ENCODE measurements around the gene HSPH1.
A peak's percentile ranks its signal among the peaks of the same experiment; 100 is the strongest.

Gene HSPH1

DNA sequence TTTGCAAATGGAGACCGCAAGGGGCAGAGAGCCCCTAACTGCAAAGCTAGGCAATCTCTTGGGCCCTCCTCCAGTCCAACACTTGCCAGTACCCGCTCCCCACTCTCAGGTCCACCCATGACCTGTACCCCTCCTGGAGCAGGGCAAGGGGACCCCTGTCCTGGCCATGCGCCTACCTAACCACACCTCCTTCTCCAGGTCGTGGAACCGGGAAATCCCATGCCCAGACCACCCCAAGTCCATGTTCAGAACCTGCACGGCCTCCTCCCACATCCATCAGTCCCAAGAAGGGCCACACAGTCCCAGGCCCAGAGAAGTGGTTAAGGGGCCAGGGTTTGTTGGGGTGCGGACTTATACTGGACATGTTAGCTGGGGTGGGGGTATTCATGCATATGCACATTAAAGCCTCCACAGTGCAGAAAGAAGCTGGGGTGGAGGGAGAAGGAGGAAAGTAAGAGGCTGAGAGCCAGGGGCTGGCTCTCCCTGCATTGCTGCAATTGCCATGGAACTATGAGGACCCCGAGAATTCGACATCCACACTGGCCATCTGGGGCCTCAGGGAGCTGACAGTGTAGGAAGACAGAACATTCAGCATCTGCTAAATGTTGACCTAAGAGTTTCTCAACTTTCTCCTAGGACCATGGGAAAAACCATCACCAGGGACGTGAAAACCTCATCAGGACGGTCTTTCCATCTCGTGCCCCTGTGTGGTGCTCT is 39.0 kb downstream of the HSPH1 start:
- Histone ChIP-seq H3K79me1 (ENCODE audit: low read length) (no peaks in the 10 kb centered on the region), H3K4me3 (ENCODE audit: low read length) (no peak overlapping the region), H3K79me2 (ENCODE audit: control insufficient read depth, insufficient read depth, low read length) (no peaks in the 10 kb centered on the region), H4K5ac (ENCODE audit: low read length) (no peak overlapping the region), H3K23ac (ENCODE audit: low read length) (no peak overlapping the region), H3K4ac (ENCODE audit: low read depth, low read length) (no peak overlapping the region), H3K56ac (ENCODE audit: low read length) (no peak overlapping the region), H3K27ac (ENCODE audit: low read depth, low read length) (no peak overlapping the region), H2BK5ac (ENCODE audit: low read length) (no peak overlapping the region), H2BK120ac (ENCODE audit: low read depth, low read length) (no peak overlapping the region), H3K27me3 (ENCODE audit: insufficient read depth, low read length, poor library complexity) (no peaks in the 10 kb centered on the region), H2AK5ac (ENCODE audit: low read length) (no peak overlapping the region), H2BK15ac (replicated peaks; ENCODE audit: low read depth) (no peak overlapping the region), H3K4me1 (ENCODE audit: control insufficient read depth, low read depth, low read length) (no peaks in the 10 kb centered on the region), H3K4me2 (ENCODE audit: low read length) (no peak overlapping the region), H4K8ac (ENCODE audit: low read depth, low read length) (no peak overlapping the region), H3K9ac (ENCODE audit: low read length) (no peak overlapping the region), H3K18ac (ENCODE audit: low read length) (no peak overlapping the region), H3K36me3 (ENCODE audit: control insufficient read depth, insufficient read depth, low read length) (no peaks in the 10 kb centered on the region)
- WGBS (ENCODE audit: extremely low coverage, insufficient coverage, low lambda C conversion rate), result no CpG with 5 or more reads among the region's 12 CpGs
- DNase-seq, result no peak

DNA sequence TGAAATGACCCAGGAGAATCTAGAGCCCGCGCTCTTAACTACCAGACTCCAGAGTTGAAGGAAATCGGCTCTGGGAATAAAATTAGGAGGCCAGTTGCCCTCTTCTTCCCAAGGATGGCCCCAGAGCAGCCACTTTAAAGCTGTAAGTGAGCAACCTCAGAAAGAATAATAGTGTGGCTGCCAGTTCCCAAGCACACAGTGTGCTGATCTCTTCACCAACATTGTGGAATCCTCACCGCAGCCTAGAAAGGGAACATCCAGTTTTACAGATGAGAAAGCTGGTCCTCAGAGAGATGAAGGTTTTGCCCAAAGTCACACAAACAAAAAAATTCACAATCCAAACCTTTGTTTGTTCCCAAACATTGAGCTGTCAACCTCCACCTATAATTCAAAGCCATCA is 39.6 kb downstream of the HSPH1 start:
- Histone ChIP-seq H3K79me2 (ENCODE audit: control insufficient read depth, insufficient read depth, low read length) (no peaks in the 10 kb centered on the region), H3K56ac (ENCODE audit: low read length) (no peak overlapping the region), H3K9ac (ENCODE audit: low read length) (no peak overlapping the region), H2BK15ac (replicated peaks; ENCODE audit: low read depth) (no peak overlapping the region), H3K23ac (ENCODE audit: low read length) (no peak overlapping the region), H3K27me3 (ENCODE audit: insufficient read depth, low read length, poor library complexity) (no peaks in the 10 kb centered on the region), H2BK5ac (ENCODE audit: low read length) (no peak overlapping the region), H4K8ac (ENCODE audit: low read depth, low read length) (no peak overlapping the region), H2BK120ac (ENCODE audit: low read depth, low read length) (no peak overlapping the region), H3K4me3 (ENCODE audit: low read length) (no peak overlapping the region), H4K5ac (ENCODE audit: low read length) (no peak overlapping the region), H3K36me3 (ENCODE audit: control insufficient read depth, insufficient read depth, low read length) (no peaks in the 10 kb centered on the region), H3K4me1 (ENCODE audit: control insufficient read depth, low read depth, low read length) (no peaks in the 10 kb centered on the region), H3K18ac (ENCODE audit: low read length) (no peak overlapping the region), H3K79me1 (ENCODE audit: low read length) (no peaks in the 10 kb centered on the region), H3K4me2 (ENCODE audit: low read length) (no peak overlapping the region), H3K27ac (ENCODE audit: low read depth, low read length) (no peak overlapping the region), H2AK5ac (ENCODE audit: low read length) (no peak overlapping the region), H3K4ac (ENCODE audit: low read depth, low read length) (no peak overlapping the region)
- WGBS (ENCODE audit: extremely low coverage, insufficient coverage, low lambda C conversion rate), result no CpG with 5 or more reads among the region's 4 CpGs
- DNase-seq, result no peak

DNA sequence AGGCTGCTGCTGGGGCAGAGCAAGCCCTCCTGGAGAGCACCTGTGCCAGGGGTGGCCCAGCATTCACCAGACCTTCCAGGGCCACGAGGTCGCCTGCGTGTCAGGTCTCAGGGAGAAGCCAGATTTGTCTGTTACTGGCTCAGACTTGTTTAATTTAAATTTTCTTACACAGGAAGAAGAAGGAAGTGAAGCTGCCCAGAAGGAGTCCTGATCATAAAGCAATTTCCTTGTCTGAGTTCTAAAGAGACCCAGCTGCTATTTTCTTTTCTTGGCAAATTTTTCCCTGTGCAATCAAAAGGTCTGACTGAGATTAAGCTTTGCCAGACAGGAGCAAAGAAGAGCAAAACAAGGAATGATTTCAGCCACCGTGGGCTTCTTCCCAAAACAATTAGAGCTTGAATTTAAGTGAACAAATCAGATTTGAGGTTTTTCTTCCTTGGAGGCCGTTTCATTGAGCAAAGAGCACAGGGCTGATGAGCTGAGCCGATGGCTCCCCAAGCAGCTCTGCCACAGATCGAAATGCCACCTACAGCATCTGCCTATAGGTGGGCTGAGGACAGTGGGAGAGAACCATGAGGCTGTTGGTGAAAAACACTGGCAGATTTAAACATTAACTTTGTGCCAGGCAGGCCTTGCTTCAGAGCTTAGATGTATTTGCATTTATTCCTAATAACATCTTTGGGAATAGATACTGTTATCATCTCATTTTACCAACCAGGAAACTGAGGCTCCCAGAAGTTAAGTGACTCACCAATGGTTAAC is 40.1 kb downstream of the HSPH1 start:
- Histone ChIP-seq H3K4me2 (ENCODE audit: low read length) (no peak overlapping the region), H2BK15ac (replicated peaks; ENCODE audit: low read depth) (no peak overlapping the region), H3K27me3 (ENCODE audit: insufficient read depth, low read length, poor library complexity) (no peaks in the 10 kb centered on the region), H3K23ac (ENCODE audit: low read length) (no peak overlapping the region), H2BK5ac (ENCODE audit: low read length) (no peak overlapping the region), H2AK5ac (ENCODE audit: low read length) (no peak overlapping the region), H3K36me3 (ENCODE audit: control insufficient read depth, insufficient read depth, low read length) (no peaks in the 10 kb centered on the region), H3K18ac (ENCODE audit: low read length) (no peak overlapping the region), H3K4ac (ENCODE audit: low read depth, low read length) (no peak overlapping the region), H3K27ac (ENCODE audit: low read depth, low read length) (no peak overlapping the region), H3K79me2 (ENCODE audit: control insufficient read depth, insufficient read depth, low read length) (no peaks in the 10 kb centered on the region), H3K79me1 (ENCODE audit: low read length) (no peaks in the 10 kb centered on the region), H3K9ac (ENCODE audit: low read length) (no peak overlapping the region), H3K56ac (ENCODE audit: low read length) (no peak overlapping the region), H3K4me3 (ENCODE audit: low read length) (no peak overlapping the region), H4K8ac (ENCODE audit: low read depth, low read length) (no peak overlapping the region), H4K5ac (ENCODE audit: low read length) (no peak overlapping the region), H3K4me1 (ENCODE audit: control insufficient read depth, low read depth, low read length) (no peaks in the 10 kb centered on the region), H2BK120ac (ENCODE audit: low read depth, low read length) (no peak overlapping the region)
- no CpG with 5 or more reads among the region's 7 CpGs for WGBS (ENCODE audit: extremely low coverage, insufficient coverage, low lambda C conversion rate)
- DNase-seq, result no peak

DNA sequence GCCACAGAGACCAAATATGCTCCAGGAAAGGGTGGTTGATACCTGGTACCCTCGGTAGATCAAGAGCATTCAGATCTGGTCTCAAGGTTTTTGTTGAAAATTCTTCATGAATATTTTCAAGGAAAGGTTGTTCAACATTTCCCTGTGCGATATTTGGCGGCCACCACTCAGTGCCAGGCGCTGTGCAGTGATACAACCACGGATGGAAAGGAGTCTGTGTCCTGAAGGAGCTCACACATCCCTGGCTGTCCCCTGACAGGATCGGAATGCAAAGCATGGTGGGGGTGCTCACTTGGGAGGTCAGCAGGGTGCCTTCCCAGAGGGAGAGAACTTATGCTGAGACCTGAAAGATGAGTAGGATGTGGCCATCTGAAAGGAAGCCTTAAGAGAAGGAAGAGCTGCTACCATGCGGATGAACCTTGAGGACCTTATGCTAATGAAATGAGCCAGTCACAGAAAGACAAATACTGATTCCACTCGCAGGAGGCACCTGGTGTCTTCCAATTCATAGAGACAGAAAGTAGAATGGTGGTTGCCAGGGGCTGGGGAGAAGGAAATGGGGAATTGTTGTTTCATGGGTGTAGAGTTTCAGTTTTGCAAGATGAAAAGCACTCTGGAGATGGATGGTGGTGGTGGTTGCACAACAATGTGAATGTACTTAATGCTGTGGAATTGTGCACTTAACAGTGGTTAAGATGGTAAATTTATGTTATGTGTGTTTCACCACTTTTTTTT is 41.6 kb downstream of the HSPH1 start:
- Histone ChIP-seq H3K4me3 (ENCODE audit: low read length) (no peak overlapping the region), H3K56ac (ENCODE audit: low read length) (no peak overlapping the region), H3K23ac (ENCODE audit: low read length) (no peak overlapping the region), H3K79me1 (ENCODE audit: low read length) (no peaks in the 10 kb centered on the region), H3K79me2 (ENCODE audit: control insufficient read depth, insufficient read depth, low read length) (no peaks in the 10 kb centered on the region), H2AK5ac (ENCODE audit: low read length) (no peak overlapping the region), H3K4ac (ENCODE audit: low read depth, low read length) (no peak overlapping the region), H4K8ac (ENCODE audit: low read depth, low read length) (no peak overlapping the region), H2BK120ac (ENCODE audit: low read depth, low read length) (no peak overlapping the region), H4K5ac (ENCODE audit: low read length) (no peak overlapping the region), H2BK5ac (ENCODE audit: low read length) (no peak overlapping the region), H3K9ac (ENCODE audit: low read length) (no peak overlapping the region), H3K27me3 (ENCODE audit: insufficient read depth, low read length, poor library complexity) (no peaks in the 10 kb centered on the region), H3K4me1 (ENCODE audit: control insufficient read depth, low read depth, low read length) (no peaks in the 10 kb centered on the region), H3K27ac (ENCODE audit: low read depth, low read length) (no peak overlapping the region), H3K36me3 (ENCODE audit: control insufficient read depth, insufficient read depth, low read length) (no peaks in the 10 kb centered on the region), H3K18ac (ENCODE audit: low read length) (no peak overlapping the region), H2BK15ac (replicated peaks; ENCODE audit: low read depth) (no peak overlapping the region), H3K4me2 (ENCODE audit: low read length) (no peak overlapping the region)
- WGBS (ENCODE audit: extremely low coverage, insufficient coverage, low lambda C conversion rate), result no CpG with 5 or more reads among the region's 8 CpGs
- DNase-seq, result peak; percentile 22

DNA sequence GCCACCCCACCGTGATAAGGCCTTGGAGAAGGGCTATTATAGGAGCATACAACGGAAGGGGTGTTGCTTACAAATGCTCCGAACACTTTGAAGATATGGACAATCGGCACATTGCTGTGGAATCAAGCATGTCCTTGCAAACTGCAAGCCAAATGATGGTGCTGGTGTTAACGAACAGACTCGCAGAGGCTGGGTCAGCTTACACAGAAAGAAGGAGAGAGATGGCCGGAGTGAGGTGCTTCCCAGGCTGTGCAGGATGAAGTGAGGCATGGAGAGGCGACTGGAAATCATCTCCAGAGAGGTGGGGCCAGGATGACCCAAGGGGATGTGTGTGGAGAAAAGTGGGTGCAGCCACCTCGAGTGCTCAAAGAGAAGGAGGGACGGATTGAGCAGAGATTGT is 42.2 kb downstream of the HSPH1 start:
- H3K27me3 ChIP-seq (ENCODE audit: insufficient read depth, low read length, poor library complexity), result no peaks in the 10 kb centered on the region
- H3K23ac ChIP-seq (ENCODE audit: low read length), result no peak overlapping the region
- no CpG with 5 or more reads among the region's 10 CpGs for WGBS (ENCODE audit: extremely low coverage, insufficient coverage, low lambda C conversion rate)
- no peak overlapping the region for H3K4me3 ChIP-seq (ENCODE audit: low read length)
- no peak for DNase-seq
- H4K8ac ChIP-seq (ENCODE audit: low read depth, low read length), result no peak overlapping the region
- no peaks in the 10 kb centered on the region for H3K4me1 ChIP-seq (ENCODE audit: control insufficient read depth, low read depth, low read length)
- no peak overlapping the region for H3K4ac ChIP-seq (ENCODE audit: low read depth, low read length)
- H2BK5ac ChIP-seq (ENCODE audit: low read length), result no peak overlapping the region
- no peak overlapping the region for H4K5ac ChIP-seq (ENCODE audit: low read length)
- H3K4me2 ChIP-seq (ENCODE audit: low read length), result no peak overlapping the region
- no peak overlapping the region for H2AK5ac ChIP-seq (ENCODE audit: low read length)
- H3K36me3 ChIP-seq (ENCODE audit: control insufficient read depth, insufficient read depth, low read length), result no peaks in the 10 kb centered on the region
- H2BK120ac ChIP-seq (ENCODE audit: low read depth, low read length), result no peak overlapping the region
- no peak overlapping the region for H2BK15ac ChIP-seq (replicated peaks; ENCODE audit: low read depth)
- H3K79me1 ChIP-seq (ENCODE audit: low read length), result no peaks in the 10 kb centered on the region
- H3K56ac ChIP-seq (ENCODE audit: low read length), result no peak overlapping the region
- no peaks in the 10 kb centered on the region for H3K79me2 ChIP-seq (ENCODE audit: control insufficient read depth, insufficient read depth, low read length)
- no peak overlapping the region for H3K27ac ChIP-seq (ENCODE audit: low read depth, low read length)
- H3K9ac ChIP-seq (ENCODE audit: low read length), result no peak overlapping the region
- no peak overlapping the region for H3K18ac ChIP-seq (ENCODE audit: low read length)

Data from mesendoderm (in vitro differentiated cells).